Stomach (tissue), 4 donors: ENCODE data around the gene NPM3.

ENCODE experiments used
- CTCF ChIP-seq, 7 experiments: fragments of 450-650 bp in 4 of 7; fragments of 200-600 bp in 3 of 7; sonication (generic) in 3 of 7; IDR thresholded peaks; one replicate each; pipeline ENCODE4 v1.5.1; 2016 to 2019; ENCODE audit warnings: antibody characterized with exemption in 7 of 7, control low read depth in 2 of 7, mild to moderate bottlenecking in 1 of 7
- EP300 ChIP-seq: sonication (generic); formaldehyde crosslinking; IDR thresholded peaks from one replicate; pipeline ENCODE4 v1.6.1; 2017; ENCODE audit warnings: antibody characterized with exemption
- POLR2A ChIP-seq, 4 donors: fragments of 450-650 bp; IDR thresholded peaks; one replicate each; pipeline ENCODE4 v1.6.1; 2016; ENCODE audit warnings: antibody characterized with exemption in 4 of 4, control low read depth in 2 of 4, mild to moderate bottlenecking in 1 of 4, moderate library complexity in 1 of 4
- POLR2AphosphoS5 ChIP-seq, 3 donors: sonication (generic); formaldehyde crosslinking; IDR thresholded peaks; one replicate each; pipeline ENCODE4 v1.6.1; 2016; ENCODE audit warnings: antibody characterized with exemption in 3 of 3

GRCh38 chr10:101779544-101780186 is 3.6 kb downstream of the NPM3 start:
- TF ChIP-seq POLR2A (IDR thresholded peaks at IDR 0.05), result no peak
- peak in 5 of 7 experiments; percentile 41 to 89 (median 80) for TF ChIP-seq CTCF (IDR thresholded peaks at IDR 0.05)
- TF ChIP-seq POLR2AphosphoS5 (IDR thresholded peaks at IDR 0.05), result no peak
- TF ChIP-seq EP300, result no peak
